ENCODE results near the gene CCDC154.

DNA sequence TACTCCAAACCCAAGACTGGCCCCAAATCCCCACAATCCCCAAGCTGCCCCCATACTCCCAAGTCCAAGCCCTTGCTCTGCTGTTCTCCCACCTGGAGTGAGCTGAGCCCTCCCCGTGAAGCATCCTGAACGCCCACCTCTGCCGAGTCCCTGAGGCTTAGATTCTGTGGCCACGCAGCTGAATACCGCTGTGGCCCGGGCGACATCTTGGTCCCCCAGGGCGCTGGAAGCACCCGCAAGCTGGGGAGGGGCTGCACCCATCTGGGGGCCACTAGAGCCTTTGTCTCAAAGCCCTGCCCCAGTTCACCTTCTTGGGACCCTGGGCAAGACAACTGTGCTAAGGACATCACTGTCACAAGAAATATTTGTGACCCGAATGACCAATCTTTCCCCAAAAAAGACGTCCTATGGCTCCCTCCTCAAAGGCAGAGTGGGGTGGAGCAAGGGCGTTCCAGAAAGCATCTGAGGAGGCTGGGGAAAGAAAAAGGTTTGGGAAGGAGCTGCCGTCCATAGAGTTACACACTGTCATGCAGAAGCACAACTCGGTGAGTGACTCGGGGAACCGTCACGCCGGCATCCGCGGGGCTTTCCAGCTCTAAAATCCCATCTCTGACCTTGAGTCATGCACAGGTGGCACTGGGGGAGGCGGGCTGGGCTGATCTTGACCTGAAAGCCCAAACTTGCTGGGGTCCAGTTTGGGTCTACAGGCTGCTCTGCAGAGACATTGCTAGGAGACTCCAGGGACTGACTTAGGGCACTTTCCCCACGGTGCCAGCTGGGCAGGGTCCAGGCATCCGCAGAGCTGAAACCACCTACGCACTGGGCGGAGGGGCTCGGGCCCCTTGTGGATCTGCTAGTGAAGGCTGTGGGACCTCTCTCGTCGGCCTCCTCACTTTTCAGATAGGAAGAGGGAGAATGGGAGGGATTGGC is 37.8 kb upstream of the CCDC154 start:
- TF ChIP-seq ELF4 (IDR thresholded peaks at IDR 0.05): no peak
- no peak for TF ChIP-seq TARDBP (IDR thresholded peaks at IDR 0.05)
- TF ChIP-seq FOXM1 (IDR thresholded peaks at IDR 0.05; ENCODE audit: borderline replicate concordance): no peak
- TF ChIP-seq, protein P1, sequence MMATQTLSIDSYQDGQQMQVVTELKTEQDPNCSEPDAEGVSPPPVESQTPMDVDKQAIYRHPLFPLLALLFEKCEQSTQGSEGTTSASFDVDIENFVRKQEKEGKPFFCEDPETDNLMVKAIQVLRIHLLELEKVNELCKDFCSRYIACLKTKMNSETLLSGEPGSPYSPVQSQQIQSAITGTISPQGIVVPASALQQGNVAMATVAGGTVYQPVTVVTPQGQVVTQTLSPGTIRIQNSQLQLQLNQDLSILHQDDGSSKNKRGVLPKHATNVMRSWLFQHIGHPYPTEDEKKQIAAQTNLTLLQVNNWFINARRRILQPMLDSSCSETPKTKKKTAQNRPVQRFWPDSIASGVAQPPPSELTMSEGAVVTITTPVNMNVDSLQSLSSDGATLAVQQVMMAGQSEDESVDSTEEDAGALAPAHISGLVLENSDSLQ (IDR thresholded peaks at IDR 0.05): no peak
- no peak for TF ChIP-seq FOXA1 (IDR thresholded peaks at IDR 0.05)
- no peak for TF ChIP-seq SP1 (IDR thresholded peaks at IDR 0.05)
- TF ChIP-seq NFRKB (IDR thresholded peaks at IDR 0.05): no peak
- no peak for TF ChIP-seq BHLHE40 (IDR thresholded peaks at IDR 0.05; ENCODE audit: borderline replicate concordance)
- no peak for TF ChIP-seq FOXK2 (IDR thresholded peaks at IDR 0.05)
- no peak for TF ChIP-seq SUZ12 (IDR thresholded peaks at IDR 0.05)
- no peak for TF ChIP-seq ZNF384 (IDR thresholded peaks at IDR 0.05)
- no peak for TF ChIP-seq LEF1 (IDR thresholded peaks at IDR 0.05; ENCODE audit: borderline replicate concordance)
- no peak for TF ChIP-seq CTBP1 (IDR thresholded peaks at IDR 0.05; ENCODE audit: borderline replicate concordance)
- TF ChIP-seq ARNT (IDR thresholded peaks at IDR 0.05): no peak

Measured in HEK293T (cell line).